ENCODE results near the gene CUX1. TPM values are rescaled to one million over a fixed set of nuclear protein-coding genes. Genes with fewer than 3 reads are reported as not detected.
"Not testable (repeated sequence)": the region's sequence is repeated elsewhere in the genome, so short reads cannot be mapped to it uniquely, and the experiment has no call there.

The CUX1 gene
- total RNA-seq, 4 donors from 2014 or later, result 56.9 to 124 (median 93.2) TPM

DNA sequence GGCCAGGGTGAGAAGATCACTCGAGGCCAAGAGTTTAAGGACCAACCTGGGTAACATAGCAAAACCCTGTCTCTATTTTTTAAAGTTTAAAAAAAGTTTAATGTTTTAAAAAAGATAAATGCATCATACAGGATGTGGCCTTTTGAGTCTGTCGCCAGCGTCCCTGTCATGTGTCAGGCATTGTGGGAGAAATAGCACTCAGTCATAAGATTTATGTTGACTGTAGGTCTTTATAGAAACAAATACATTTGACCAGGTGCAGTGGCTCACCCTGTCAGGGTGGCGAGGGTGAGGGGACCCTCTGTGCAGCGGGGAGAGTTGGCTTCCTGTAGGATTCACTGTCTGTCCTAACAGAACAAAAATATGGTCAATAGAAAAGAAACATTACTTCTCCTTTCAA is 405.8 kb downstream of the CUX1 start:
- no peaks in the 10 kb centered on the region for H3K4me1 ChIP-seq
- H3K4me3 ChIP-seq, result no peak overlapping the region
- in situ Hi-C loops (cut with MboI; ENCODE audit: low pct_ligation_motif_present in 1 of 4, low pct_unique_long_range_greater_than_20kb in 1 of 4, low sequenced_read_pairs in 3 of 4), result no loop called here
- no peaks in the 10 kb centered on the region for H3K9me3 ChIP-seq
- no peak overlapping the region for H3K27ac ChIP-seq
- DNase-seq, result no peak
- peaks cover 0 to 7% (median 0%) of the 10 kb centered on the region in 4 donors for H3K36me3 ChIP-seq
- no peak for TF ChIP-seq EP300 (IDR thresholded peaks at IDR 0.05; ENCODE audit: low read depth)
- TF ChIP-seq CTCF (IDR thresholded peaks at IDR 0.05), result no peak
- no peak for TF ChIP-seq POLR2AphosphoS5 (IDR thresholded peaks at IDR 0.05)
- TF ChIP-seq POLR2A (IDR thresholded peaks at IDR 0.05), result no peak
- no peaks in the 10 kb centered on the region for H3K27me3 ChIP-seq
- intact Hi-C loops (cut with DNase I; ENCODE audit: low total_unique reads), result no loop called here
- WGBS, 2 donors (ENCODE audit: low coverage in 1 of 2), result 74 to 85% methylated on average over 5 of the region's 5 CpGs

- in situ Hi-C loops (cut with MboI; ENCODE audit: low pct_ligation_motif_present in 1 of 4, low pct_unique_long_range_greater_than_20kb in 1 of 4, low sequenced_read_pairs in 3 of 4) (loop anchor here in 2 of 4 donors (25.0 kb wide), 1 partner anchor 538 kb away; no protein-coding TSS in a partner anchor), intact Hi-C loops (cut with DNase I; ENCODE audit: low total_unique reads) (no loop called here)
- Histone ChIP-seq H3K4me1 (no peaks in the 10 kb centered on the region), H3K9me3 (no peaks in the 10 kb centered on the region), H3K36me3 (peaks cover 0 to 15% (median 0%) of the 10 kb centered on the region in 4 donors), H3K4me3 (no peak overlapping the region), H3K27me3 (no peaks in the 10 kb centered on the region), H3K27ac (no peak overlapping the region)
- WGBS, 2 donors (ENCODE audit: low coverage in 1 of 2), result 90 to 93% methylated on average over 10 of the region's 10 CpGs
- no peak for DNase-seq
- TF ChIP-seq POLR2A (IDR thresholded peaks at IDR 0.05), result no peak
- no peak for TF ChIP-seq CTCF (IDR thresholded peaks at IDR 0.05)
- no peak for TF ChIP-seq POLR2AphosphoS5 (IDR thresholded peaks at IDR 0.05)
- TF ChIP-seq EP300 (IDR thresholded peaks at IDR 0.05; ENCODE audit: low read depth), result no peak
These were observed 407.6 kb downstream of the CUX1 start for GRCh38 chr7:102225025-102225424.

DNA sequence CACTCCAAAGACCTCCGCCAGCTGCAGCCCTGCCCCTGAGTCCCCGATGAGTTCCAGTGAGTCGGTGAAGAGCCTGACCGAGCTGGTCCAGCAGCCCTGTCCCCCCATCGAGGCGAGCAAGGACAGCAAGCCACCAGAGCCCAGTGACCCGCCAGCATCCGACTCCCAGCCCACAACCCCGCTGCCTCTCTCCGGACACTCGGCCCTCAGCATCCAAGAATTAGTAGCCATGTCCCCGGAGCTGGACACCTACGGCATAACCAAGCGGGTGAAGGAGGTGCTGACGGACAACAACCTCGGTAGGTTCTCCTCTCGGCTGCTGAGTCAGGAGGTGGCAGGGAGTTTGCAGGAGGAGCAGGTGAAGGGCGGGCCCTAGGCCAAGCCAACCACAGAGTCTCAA is 409.9 kb downstream of the CUX1 start:
- TF ChIP-seq CTCF (IDR thresholded peaks at IDR 0.05) (no peak), EP300 (IDR thresholded peaks at IDR 0.05; ENCODE audit: low read depth) (no peak), POLR2A (IDR thresholded peaks at IDR 0.05) (no peak), POLR2AphosphoS5 (IDR thresholded peaks at IDR 0.05) (no peak)
- in situ Hi-C loops (cut with MboI; ENCODE audit: low pct_ligation_motif_present in 1 of 4, low pct_unique_long_range_greater_than_20kb in 1 of 4, low sequenced_read_pairs in 3 of 4) (loop anchor here in 2 of 4 donors (25.0 kb wide), 1 partner anchor 540 kb away; no protein-coding TSS in a partner anchor), intact Hi-C loops (cut with DNase I; ENCODE audit: low total_unique reads) (no loop called here)
- peaks cover 0 to 15% (median under 1%) of the 10 kb centered on the region in 4 donors for H3K36me3 ChIP-seq
- H3K27me3 ChIP-seq, result no peaks in the 10 kb centered on the region
- H3K4me1 ChIP-seq, result no peaks in the 10 kb centered on the region
- no peak for DNase-seq
- WGBS, 2 donors (ENCODE audit: low coverage in 1 of 2), result 96 to 100% methylated on average over 1 to 18 of the region's 18 CpGs
- H3K9me3 ChIP-seq, result no peaks in the 10 kb centered on the region
- H3K4me3 ChIP-seq, result no peak overlapping the region
- H3K27ac ChIP-seq, result no peak overlapping the region

- WGBS, 2 donors (ENCODE audit: low coverage in 1 of 2), result 94 to 96% methylated on average over 10 to 12 of the region's 12 CpGs
- H3K4me1 ChIP-seq, result no peaks in the 10 kb centered on the region
- peaks cover 0 to 15% (median 2%) of the 10 kb centered on the region in 4 donors for H3K36me3 ChIP-seq
- no peak overlapping the region for H3K27ac ChIP-seq
- no peak for TF ChIP-seq POLR2A (IDR thresholded peaks at IDR 0.05)
- no peak for DNase-seq
- H3K9me3 ChIP-seq, result no peaks in the 10 kb centered on the region
- no peak overlapping the region for H3K4me3 ChIP-seq
- in situ Hi-C loops (cut with MboI; ENCODE audit: low pct_ligation_motif_present in 1 of 4, low pct_unique_long_range_greater_than_20kb in 1 of 4, low sequenced_read_pairs in 3 of 4) (loop anchor here in 2 of 4 donors (25.0 kb wide), 1 partner anchor 542 kb away; no protein-coding TSS in a partner anchor), intact Hi-C loops (cut with DNase I; ENCODE audit: low total_unique reads) (no loop called here)
- no peaks in the 10 kb centered on the region for H3K27me3 ChIP-seq
These were observed 411.5 kb downstream of the CUX1 start for GRCh38 chr7:102228935-102229334.

GRCh38 chr7:102230162-102230561 is 412.7 kb downstream of the CUX1 start:
- H3K4me1 ChIP-seq; H3K4me3 ChIP-seq; intact Hi-C loops (cut with DNase I; ENCODE audit: low total_unique reads); H3K9me3 ChIP-seq; DNase-seq; H3K27ac ChIP-seq; H3K27me3 ChIP-seq: not testable (repeated sequence)
- H3K36me3 ChIP-seq, result peaks cover 0 to 15% (median 2%) of the 10 kb centered on the region in 4 donors
- WGBS, 2 donors (ENCODE audit: low coverage in 1 of 2), result 86 to 100% methylated on average over 2 to 5 of the region's 5 CpGs
- in situ Hi-C loops (cut with MboI; ENCODE audit: low pct_ligation_motif_present in 1 of 4, low pct_unique_long_range_greater_than_20kb in 1 of 4, low sequenced_read_pairs in 3 of 4), result loop anchor here in 3 of 4 donors (10.0 to 25.0 kb wide), 2 partner anchors 543 to 545 kb away; no protein-coding TSS in a partner anchor
